AG09319 (cell line): Measurements from ENCODE around the gene ACAT2.

Experiments
- DNase-seq: peaks from one replicate; pipeline ENCODE4 v3.0.0-alpha.2; 2010; ENCODE audit warnings: low read depth; ENCODE audit errors: extremely low read depth
- CTCF ChIP-seq: IDR thresholded peaks from 2 replicates; pipeline ENCODE4 v1.5.1; 2011; ENCODE audit warnings: low read depth, mild to moderate bottlenecking, inconsistent platforms, low read length, moderate library complexity

Gene ACAT2

GRCh38 chr6:159754959-159755914, 6.6 kb upstream of the ACAT2 start:
- DNase-seq: no peak
- TF ChIP-seq CTCF: no peak

- no peak for TF ChIP-seq CTCF
- no peak for DNase-seq
Measured at GRCh38 chr6:159756508-159756907, 5.3 kb upstream of the ACAT2 start.

GRCh38 chr6:159758031-159759001, 3.5 kb upstream of the ACAT2 start:
- no peak for TF ChIP-seq CTCF
- DNase-seq: no peak

GRCh38 chr6:159759645-159760044, 2.2 kb upstream of the ACAT2 start:
- DNase-seq: no peak
- no peak for TF ChIP-seq CTCF

- no peak for DNase-seq
- no peak for TF ChIP-seq CTCF
Measured at GRCh38 chr6:159760602-159761057, 1.2 kb upstream of the ACAT2 start.

- DNase-seq: no peak
- no peak for TF ChIP-seq CTCF
Measured at GRCh38 chr6:159761129-159761872, 544 bp upstream of the ACAT2 start.
